CD14-positive monocyte (primary cell): ENCODE results near the gene NPIPA2. TPM values are rescaled to one million over a fixed set of nuclear protein-coding genes. Genes with fewer than 3 reads are reported as not detected.
"Not testable (repeated sequence)": the region's sequence is repeated elsewhere in the genome, so short reads cannot be mapped to it uniquely, and the experiment has no call there.

Experiments used
- DNase-seq, 3 donors: peaks; one replicate each; pipeline ENCODE4 v3.0.0-alpha.2; 2011 to 2022
- H2AFZ ChIP-seq: 2 replicates; pipeline ENCODE4 v1.6.0; 2012; ENCODE audit warnings: mild to moderate bottlenecking, low read depth, low read length, inconsistent platforms; ENCODE audit not compliant: insufficient read depth, poor library complexity, severe bottlenecking
- H3K27ac ChIP-seq, 2 donors: 1 replicate in 1 of 2; 2 replicates in 1 of 2; pipeline ENCODE4 v1.5.1; 2012 to 2013; ENCODE audit warnings: low read length in 2 of 2, control low read depth in 1 of 2, inconsistent platforms in 1 of 2, low read depth in 1 of 2, mild to moderate bottlenecking in 1 of 2
- H3K27me3 ChIP-seq, 2 donors: one replicate each; pipeline versions ENCODE4 v1.6.0 to v1.6.1; 2011 to 2013; ENCODE audit warnings: low read length in 2 of 2; ENCODE audit not compliant: control insufficient read depth in 2 of 2, insufficient read depth in 2 of 2
- H3K36me3 ChIP-seq, 2 donors: replicated peaks in 1 of 2; 1 replicate in 1 of 2; 2 replicates in 1 of 2; pipeline versions ENCODE4 v1.5.1 to v1.6.1; 2012 to 2013; ENCODE audit warnings: low read length in 2 of 2, control low read depth in 1 of 2, inconsistent platforms in 1 of 2, mild to moderate bottlenecking in 1 of 2; ENCODE audit not compliant: insufficient read depth in 2 of 2, control insufficient read depth in 1 of 2
- H3K4me1 ChIP-seq, 2 donors: 1 replicate in 1 of 2; 2 replicates in 1 of 2; pipeline versions ENCODE4 v1.5.1 to v1.6.1; 2012 to 2013; ENCODE audit warnings: low read length in 2 of 2, control low read depth in 1 of 2, inconsistent platforms in 1 of 2, mild to moderate bottlenecking in 1 of 2, moderate library complexity in 1 of 2; ENCODE audit not compliant: insufficient read depth in 2 of 2, control insufficient read depth in 1 of 2
- H3K4me2 ChIP-seq: replicated peaks from 2 replicates; pipeline ENCODE3; 2012; ENCODE audit warnings: low read length, moderate library complexity, mild to moderate bottlenecking; ENCODE audit not compliant: poor library complexity, severe bottlenecking; ENCODE audit errors: extremely low read depth
- H3K4me3 ChIP-seq, 3 experiments: fragments of 200-600 bp in 1 of 3; sonication (generic) in 1 of 3; replicated peaks in 1 of 3; 1 replicate in 2 of 3; 2 replicates in 1 of 3; pipeline ENCODE4 v1.5.1; 2011 to 2013; ENCODE audit warnings: low read length in 3 of 3, mild to moderate bottlenecking in 3 of 3, control low read depth in 2 of 3, low read depth in 2 of 3, inconsistent platforms in 1 of 3, moderate library complexity in 1 of 3
- H3K79me2 ChIP-seq: 2 replicates; pipeline ENCODE4 v1.6.0; 2012; ENCODE audit warnings: mild to moderate bottlenecking, control low read depth, inconsistent platforms, low read length, moderate library complexity; ENCODE audit not compliant: insufficient read depth
- H3K9ac ChIP-seq: 2 replicates; pipeline ENCODE4 v1.6.0; 2017; ENCODE audit warnings: low read length, mild to moderate bottlenecking; ENCODE audit not compliant: insufficient read depth, poor library complexity, severe bottlenecking
- H3K9me3 ChIP-seq, 2 donors: replicated peaks in 1 of 2; 1 replicate in 1 of 2; 2 replicates in 1 of 2; pipeline versions ENCODE4 v1.5.1 to v1.6.1; 2012 to 2013; ENCODE audit warnings: low read length in 2 of 2, control low read depth in 1 of 2; ENCODE audit not compliant: control insufficient read depth in 1 of 2, insufficient read depth in 1 of 2
- H4K20me1 ChIP-seq: 2 replicates; pipeline ENCODE4 v1.6.0; 2012; ENCODE audit warnings: mild to moderate bottlenecking, low read length, control low read depth, moderate library complexity; ENCODE audit not compliant: insufficient read depth
- H3K27ac Mint-ChIP-seq, 7 donors: one replicate each; pipeline ENCODE4 v1.8.0; 2020; ENCODE audit warnings: mild to moderate bottlenecking in 7 of 7, mixed read lengths in 7 of 7, moderate library complexity in 6 of 7, inconsistent platforms in 2 of 7
- H3K27me3 Mint-ChIP-seq, 3 donors: one replicate each; pipeline ENCODE4 v1.8.0; 2021 to 2022; ENCODE audit warnings: low read depth in 3 of 3, mild to moderate bottlenecking in 3 of 3, mixed read lengths in 3 of 3, moderate library complexity in 3 of 3, inconsistent platforms in 1 of 3
- H3K36me3 Mint-ChIP-seq, 2 donors: one replicate each; pipeline ENCODE4 v1.8.0; 2020; ENCODE audit warnings: mixed read lengths in 2 of 2, inconsistent platforms in 1 of 2, mild to moderate bottlenecking in 1 of 2
- H3K4me1 Mint-ChIP-seq: one replicate; pipeline ENCODE4 v1.8.0; 2020; ENCODE audit warnings: mild to moderate bottlenecking, mixed read lengths
- H3K4me3 Mint-ChIP-seq, 2 donors: one replicate each; pipeline ENCODE4 v1.8.0; 2020; ENCODE audit warnings: mild to moderate bottlenecking in 2 of 2, mixed read lengths in 2 of 2, moderate library complexity in 1 of 2
- H3K9me3 Mint-ChIP-seq, 7 donors: one replicate each; pipeline ENCODE4 v1.8.0; 2020 to 2022; ENCODE audit warnings: mixed read lengths in 7 of 7, mild to moderate bottlenecking in 6 of 7, moderate library complexity in 6 of 7, inconsistent platforms in 2 of 7
- WGBS: methylation state at CpG from one replicate; pipeline ENCODE4 v1.1.5; 2013; ENCODE audit warnings: missing lambda C conversion rate; ENCODE audit not compliant: insufficient coverage; 5-methylcytosine and 5-hydroxymethylcytosine counted together
- intact Hi-C, 2 donors: fragments of 100-400 bp; cut with micrococcal nuclease; formaldehyde crosslinking; loops; one replicate each; pipeline versions ENCODE4 v1.15.0 to v1.15.1; 2023
- polyA plus RNA-seq, 3 donors: library from polyadenylated mRNA; depleted of rRNA in 1 of 3; unstranded in 2 of 3; stranded (reverse) in 1 of 3; fragments of 300-500 nt in 2 of 3; fragments of >200 nt in 1 of 3; fragmentation: Illumina TruSeq in 2 of 3; gene quantifications; 1 replicate in 2 of 3; 2 replicates in 1 of 3; pipeline ENCODE4 v1.2.3, GENCODE V29; 2012 to 2021

Gene NPIPA2
- polyA plus RNA-seq, 3 donors, result 2.0 TPM; not detected in 2

DNA sequence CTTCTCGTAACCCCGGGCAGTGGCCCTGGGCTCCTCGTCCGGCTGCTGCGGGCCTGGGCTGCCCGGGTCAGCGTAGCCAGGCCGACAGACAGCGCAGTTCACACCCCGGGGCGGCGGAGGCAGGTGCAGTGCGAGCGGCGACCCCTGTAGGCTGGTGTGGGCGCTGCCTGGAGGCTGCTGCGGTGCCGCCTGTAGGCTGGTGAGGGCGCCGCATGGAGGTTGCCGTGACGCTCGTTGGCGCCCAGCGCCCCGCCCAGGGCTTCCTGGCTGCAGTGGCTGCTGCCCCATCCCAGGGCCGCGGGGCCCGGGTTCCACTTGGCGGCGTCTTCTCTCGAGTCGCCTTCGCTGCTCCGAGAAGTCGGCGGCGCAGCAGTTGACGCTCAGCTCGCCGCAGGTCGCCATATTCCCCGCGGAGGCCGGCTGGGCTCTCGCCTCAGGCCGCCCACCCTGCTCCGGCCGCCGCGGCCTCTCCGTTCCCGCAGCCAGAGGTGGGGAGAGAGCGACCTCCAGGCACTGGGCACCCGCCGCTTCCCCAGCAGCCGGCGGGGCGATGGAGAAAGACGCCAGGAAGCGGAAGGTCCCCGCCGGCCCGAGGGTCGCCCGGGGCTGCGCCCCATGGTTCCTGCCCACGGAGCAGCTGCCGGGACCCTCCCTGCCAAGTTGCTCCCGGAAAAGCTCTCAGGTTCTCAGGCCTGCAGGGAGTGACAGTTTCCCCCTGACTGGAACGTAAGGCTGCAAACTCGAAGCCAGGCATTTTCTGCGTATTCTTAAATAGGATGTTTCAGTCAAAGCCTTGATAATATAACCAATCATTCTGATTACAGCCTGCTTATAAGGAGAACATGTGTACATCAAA is 38.9 kb upstream of the NPIPA2 start, which contains the start of gene NPIPA3:
Gene NPIPA3 (plus strand): TSS at position 256 of the 856 bp plus-strand sequence. CDS start 5,533 bp downstream, outside the sequence.
- H3K9ac ChIP-seq, H3K9me3 Mint-ChIP-seq, H3K4me1 Mint-ChIP-seq, H3K9me3 ChIP-seq, H3K27ac Mint-ChIP-seq, H3K36me3 Mint-ChIP-seq, H2AFZ ChIP-seq, intact Hi-C loops, DNase-seq, H3K4me3 Mint-ChIP-seq, H3K4me2 ChIP-seq, H3K27me3 Mint-ChIP-seq, H3K4me3 ChIP-seq, H3K36me3 ChIP-seq, H3K27me3 ChIP-seq, H3K4me1 ChIP-seq, H3K27ac ChIP-seq, H4K20me1 ChIP-seq, H3K79me2 ChIP-seq: not testable (repeated sequence)
- WGBS, result no CpG with 5 or more reads among the region's 73 CpGs

DNA sequence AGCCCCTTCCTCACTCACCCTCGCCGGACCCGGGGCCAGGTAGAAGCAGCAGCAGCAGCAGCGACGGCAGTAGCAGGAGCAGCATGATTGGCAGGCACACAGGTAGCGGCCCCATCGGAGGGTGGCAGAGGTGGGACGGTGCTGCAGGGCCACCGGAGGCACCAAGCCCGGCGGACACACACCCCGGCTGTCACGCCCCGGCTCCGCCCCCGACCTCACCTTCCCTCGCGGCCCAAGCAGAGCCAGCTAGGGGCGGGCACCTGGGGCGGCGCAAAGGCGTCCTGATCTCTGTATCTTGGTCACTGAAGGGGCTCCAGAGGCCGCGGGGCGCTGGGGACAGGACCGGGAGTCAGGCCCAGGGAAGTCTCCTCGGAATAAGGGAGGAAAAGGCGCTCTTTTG is 9.1 kb upstream of the NPIPA2 start:
- H3K9me3 Mint-ChIP-seq, H4K20me1 ChIP-seq, H3K79me2 ChIP-seq, H3K4me2 ChIP-seq, H3K9ac ChIP-seq, H3K9me3 ChIP-seq, intact Hi-C loops, H3K36me3 Mint-ChIP-seq, H3K27me3 Mint-ChIP-seq, H3K4me1 ChIP-seq, H3K27ac Mint-ChIP-seq, H2AFZ ChIP-seq, DNase-seq, H3K27ac ChIP-seq, H3K4me3 ChIP-seq, H3K4me1 Mint-ChIP-seq, H3K27me3 ChIP-seq, H3K36me3 ChIP-seq, H3K4me3 Mint-ChIP-seq: not testable (repeated sequence)
- WGBS, result no CpG with 5 or more reads among the region's 28 CpGs

DNA sequence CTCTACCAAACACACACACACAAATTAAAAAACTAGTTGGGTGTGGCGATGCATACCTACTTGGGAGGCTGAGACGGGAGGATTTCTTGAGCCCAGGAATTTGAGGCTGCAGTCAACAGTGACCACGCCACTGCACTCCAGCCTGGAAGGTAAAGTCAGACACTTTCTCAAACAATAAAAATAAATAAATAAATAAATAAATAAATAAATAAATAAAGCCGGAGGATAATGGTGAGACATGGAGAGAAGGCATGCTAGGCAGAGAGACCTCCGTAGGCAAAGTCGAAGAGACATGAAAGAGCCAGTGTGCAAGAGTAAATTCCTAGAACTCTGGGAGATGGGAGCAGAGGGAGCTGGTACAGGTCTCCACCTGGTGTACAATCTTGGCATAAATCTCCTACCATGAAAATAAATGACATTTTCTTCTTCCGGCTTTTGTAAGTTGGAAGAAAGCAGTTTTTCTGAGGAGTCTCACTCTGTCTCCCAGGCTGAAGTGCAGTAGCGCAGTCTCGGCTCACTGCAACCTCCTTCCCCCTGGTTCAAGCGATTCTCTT is 1.4 kb upstream of the NPIPA2 start:
- H4K20me1 ChIP-seq, H3K27me3 Mint-ChIP-seq, H3K4me1 ChIP-seq, H3K36me3 Mint-ChIP-seq, H3K79me2 ChIP-seq, H3K4me3 ChIP-seq, H3K9me3 Mint-ChIP-seq, H3K4me2 ChIP-seq, H2AFZ ChIP-seq, H3K4me3 Mint-ChIP-seq, H3K27ac Mint-ChIP-seq, H3K27ac ChIP-seq, H3K36me3 ChIP-seq, H3K27me3 ChIP-seq, DNase-seq, H3K9ac ChIP-seq, intact Hi-C loops, H3K4me1 Mint-ChIP-seq, H3K9me3 ChIP-seq: not testable (repeated sequence)
- WGBS, result no CpG with 5 or more reads among the region's 10 CpGs

DNA sequence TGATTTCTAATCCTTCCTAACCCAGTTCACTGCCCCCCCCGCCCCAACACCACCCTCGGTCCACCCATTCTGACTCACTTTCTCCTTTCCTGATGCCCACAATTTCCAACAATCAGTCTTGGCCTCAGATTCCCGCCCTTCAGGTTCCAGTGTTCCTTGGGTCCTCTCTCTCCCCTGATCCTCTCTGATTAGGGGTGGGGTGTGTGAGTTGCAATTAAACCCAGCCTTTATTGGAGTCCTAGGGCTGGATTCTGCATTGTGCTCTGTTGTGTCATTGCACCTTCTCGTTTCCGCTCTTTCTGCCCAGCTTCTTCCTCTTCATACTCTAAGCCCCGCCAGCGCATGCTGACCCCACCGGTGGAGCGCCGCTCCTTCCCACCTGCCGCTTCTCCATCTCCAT is 539 bp upstream of the NPIPA2 start:
- H3K4me1 Mint-ChIP-seq, H3K36me3 ChIP-seq, H3K27me3 ChIP-seq, H3K4me1 ChIP-seq, H3K79me2 ChIP-seq, H3K27me3 Mint-ChIP-seq, H3K36me3 Mint-ChIP-seq, DNase-seq, H3K4me3 Mint-ChIP-seq, H3K9me3 Mint-ChIP-seq, H3K9ac ChIP-seq, H3K9me3 ChIP-seq, H3K27ac ChIP-seq, H3K4me3 ChIP-seq, H2AFZ ChIP-seq, H3K27ac Mint-ChIP-seq, H4K20me1 ChIP-seq, H3K4me2 ChIP-seq, intact Hi-C loops: not testable (repeated sequence)
- WGBS, result no CpG with 5 or more reads among the region's 11 CpGs
